Tibial nerve (tissue), 4 donors: ENCODE measurements around the gene THOC6. TPM values are rescaled to one million over a fixed set of nuclear protein-coding genes. Genes with fewer than 3 reads are reported as not detected.
A peak's percentile ranks its signal among the peaks of the same experiment; 100 is the strongest.

ENCODE experiments used
- DNase-seq, 2 donors: peaks; one replicate each; pipeline ENCODE4 v3.0.0-alpha.2; 2019; ENCODE audit warnings: low spot score in 2 of 2
- H3K27ac ChIP-seq, 4 donors: fragments of 200-600 bp; sonication (generic) in 3 of 4; one replicate each; pipeline ENCODE4 v1.5.1; 2017 to 2019; ENCODE audit warnings: mild to moderate bottlenecking in 1 of 4
- H3K27me3 ChIP-seq, 2 donors: fragments of 200-600 bp; sonication (generic) in 1 of 2; one replicate each; pipeline versions ENCODE4 v1.5.1 to v1.6.0; 2017 to 2019
- H3K36me3 ChIP-seq, 3 donors: fragments of 200-600 bp; sonication (generic); one replicate each; pipeline ENCODE4 v1.5.1; 2018 to 2019
- H3K4me1 ChIP-seq, 4 donors: fragments of 200-600 bp; sonication (generic) in 3 of 4; one replicate each; pipeline ENCODE4 v1.5.1; 2017 to 2019
- H3K4me3 ChIP-seq, 4 donors: fragments of 200-600 bp; sonication (generic) in 3 of 4; one replicate each; pipeline ENCODE4 v1.5.1; 2017 to 2019; ENCODE audit warnings: mild to moderate bottlenecking in 1 of 4, moderate library complexity in 1 of 4
- H3K9me3 ChIP-seq, 4 donors: fragments of 200-600 bp; sonication (generic) in 3 of 4; one replicate each; pipeline ENCODE4 v1.5.1; 2017 to 2019
- CTCF ChIP-seq, 5 experiments: fragments of 200-600 bp in 3 of 5; fragments of 450-650 bp in 2 of 5; sonication (generic) in 3 of 5; IDR thresholded peaks; one replicate each; pipeline ENCODE4 v1.5.1; 2016 to 2019; ENCODE audit warnings: antibody characterized with exemption in 5 of 5, mild to moderate bottlenecking in 3 of 5, moderate library complexity in 2 of 5
- EP300 ChIP-seq, 2 donors: sonication (generic); formaldehyde crosslinking; IDR thresholded peaks; one replicate each; pipeline ENCODE4 v1.6.1; 2017; ENCODE audit warnings: antibody characterized with exemption in 2 of 2, mild to moderate bottlenecking in 1 of 2
- POLR2A ChIP-seq, 2 donors: fragments of 450-650 bp; IDR thresholded peaks; one replicate each; pipeline ENCODE4 v1.6.1; 2017; ENCODE audit warnings: antibody characterized with exemption in 2 of 2, mild to moderate bottlenecking in 2 of 2, moderate library complexity in 2 of 2
- WGBS, 2 donors: methylation state at CpG; one replicate each; pipeline ENCODE4 v1.1.5; 2018; 5-methylcytosine and 5-hydroxymethylcytosine counted together
- total RNA-seq, 4 donors: library from RNA; depleted of rRNA; stranded (reverse); fragments of >200 nt; gene quantifications; one replicate each; pipeline ENCODE4 v1.1.0, GENCODE V29; 2016

Gene THOC6
- total RNA-seq, 4 donors from 2014 or later, result 12.2 to 28.5 (median 18.0) TPM

- TF ChIP-seq EP300 (IDR thresholded peaks at IDR 0.05) (no peak), CTCF (IDR thresholded peaks at IDR 0.05) (no peak), POLR2A (IDR thresholded peaks at IDR 0.05) (no peak)
- 26 to 42% methylated on average over 7 to 9 of the region's 9 CpGs for WGBS, 2 donors
Measured at GRCh38 chr16:3059723-3060242, 35.9 kb downstream of the THOC6 start.

GRCh38 chr16:3060339-3061127 lies 36.7 kb downstream of the THOC6 start:
- H3K9me3 ChIP-seq, result no peaks in the 10 kb centered on the region
- H3K27me3 ChIP-seq, result no peaks in the 10 kb centered on the region
- TF ChIP-seq EP300 (IDR thresholded peaks at IDR 0.05), result no peak
- TF ChIP-seq POLR2A (IDR thresholded peaks at IDR 0.05), result no peak
- no peak for TF ChIP-seq CTCF (IDR thresholded peaks at IDR 0.05)
- no peak overlapping the region for H3K4me3 ChIP-seq
- DNase-seq, result no peak
- H3K36me3 ChIP-seq, result no peaks in the 10 kb centered on the region
- no peak overlapping the region for H3K27ac ChIP-seq
- WGBS, 2 donors, result 82 to 85% methylated on average over 12 to 14 of the region's 14 CpGs
- H3K4me1 ChIP-seq, result peaks cover 0 to 30% (median 16%) of the 10 kb centered on the region in 4 donors

More at GRCh38 chr16:3059723-3060242, 35.9 kb downstream of the THOC6 start:
- peaks cover 0 to 7% (median 0%) of the 10 kb centered on the region in 3 donors for H3K36me3 ChIP-seq
- DNase-seq, result no peak
- H3K9me3 ChIP-seq, result no peaks in the 10 kb centered on the region
- H3K27me3 ChIP-seq, result no peaks in the 10 kb centered on the region
- peak overlapping the region in 3 of 4 donors; percentile 38 to 88 (median 80) for H3K27ac ChIP-seq
- peaks cover 0 to 22% (median 15%) of the 10 kb centered on the region in 4 donors for H3K4me1 ChIP-seq
- H3K4me3 ChIP-seq, result peak overlapping the region; percentile 69 to 93 (median 74)

GRCh38 chr16:3062553-3062952 lies 38.7 kb downstream of the THOC6 start:
- H3K36me3 ChIP-seq, result no peaks in the 10 kb centered on the region
- no peaks in the 10 kb centered on the region for H3K27me3 ChIP-seq
- 78 to 89% methylated on average over 6 of the region's 6 CpGs for WGBS, 2 donors
- H3K9me3 ChIP-seq, result no peaks in the 10 kb centered on the region
- peaks cover 0 to 31% (median 16%) of the 10 kb centered on the region in 4 donors for H3K4me1 ChIP-seq
- no peak overlapping the region for H3K27ac ChIP-seq
- DNase-seq, result no peak
- no peak for TF ChIP-seq CTCF (IDR thresholded peaks at IDR 0.05)
- TF ChIP-seq POLR2A (IDR thresholded peaks at IDR 0.05), result no peak
- TF ChIP-seq EP300 (IDR thresholded peaks at IDR 0.05), result no peak
- H3K4me3 ChIP-seq, result no peak overlapping the region

GRCh38 chr16:3063625-3064386 lies 40.0 kb downstream of the THOC6 start:
- H3K4me3 ChIP-seq, result no peak overlapping the region
- peaks cover 0 to 19% (median 9%) of the 10 kb centered on the region in 4 donors for H3K4me1 ChIP-seq
- no peak for DNase-seq
- H3K27me3 ChIP-seq, result no peaks in the 10 kb centered on the region
- 80 to 86% methylated on average over 8 of the region's 8 CpGs for WGBS, 2 donors
- no peaks in the 10 kb centered on the region for H3K36me3 ChIP-seq
- H3K27ac ChIP-seq, result no peak overlapping the region
- TF ChIP-seq POLR2A (IDR thresholded peaks at IDR 0.05) (no peak), EP300 (IDR thresholded peaks at IDR 0.05) (no peak), CTCF (IDR thresholded peaks at IDR 0.05) (no peak)
- H3K9me3 ChIP-seq, result no peaks in the 10 kb centered on the region
